Left hindlimb (tissue), 1 donor: Measurements from ENCODE around the gene GRIN1.

Experiments
- DNase-seq: peaks from one replicate; pipeline ENCODE4 v3.0.0-alpha.2; 2018

Gene GRIN1

DNA sequence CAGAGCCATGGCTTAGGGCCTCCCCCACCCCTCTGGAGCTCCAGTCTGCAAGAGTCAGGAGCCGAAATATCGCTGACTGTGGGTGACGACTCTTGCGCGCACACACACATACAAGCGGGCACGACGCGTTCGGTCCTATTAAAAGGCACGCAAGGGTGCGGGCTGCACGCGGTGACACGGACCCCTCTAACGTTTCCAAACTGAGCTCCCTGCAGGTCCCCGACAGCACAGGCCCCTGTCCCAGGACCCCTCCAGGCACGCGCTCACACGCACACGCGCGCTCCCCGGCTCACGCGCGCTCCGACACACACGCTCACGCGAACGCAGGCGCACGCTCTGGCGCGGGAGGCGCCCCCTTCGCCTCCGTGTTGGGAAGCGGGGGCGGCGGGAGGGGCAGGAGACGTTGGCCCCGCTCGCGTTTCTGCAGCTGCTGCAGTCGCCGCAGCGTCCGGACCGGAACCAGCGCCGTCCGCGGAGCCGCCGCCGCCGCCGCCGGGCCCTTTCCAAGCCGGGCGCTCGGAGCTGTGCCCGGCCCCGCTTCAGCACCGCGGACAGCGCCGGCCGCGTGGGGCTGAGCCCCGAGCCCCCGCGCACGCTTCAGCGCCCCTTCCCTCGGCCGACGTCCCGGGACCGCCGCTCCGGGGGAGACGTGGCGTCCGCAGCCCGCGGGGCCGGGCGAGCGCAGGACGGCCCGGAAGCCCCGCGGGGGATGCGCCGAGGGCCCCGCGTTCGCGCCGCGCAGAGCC is at the start of gene GRIN1:
Gene GRIN1, plus strand, starts transcription at position 433 of the 746 bp plus-strand sequence. CDS start 333 bp downstream, outside the sequence.
- DNase-seq, result peak; percentile 48

DNA sequence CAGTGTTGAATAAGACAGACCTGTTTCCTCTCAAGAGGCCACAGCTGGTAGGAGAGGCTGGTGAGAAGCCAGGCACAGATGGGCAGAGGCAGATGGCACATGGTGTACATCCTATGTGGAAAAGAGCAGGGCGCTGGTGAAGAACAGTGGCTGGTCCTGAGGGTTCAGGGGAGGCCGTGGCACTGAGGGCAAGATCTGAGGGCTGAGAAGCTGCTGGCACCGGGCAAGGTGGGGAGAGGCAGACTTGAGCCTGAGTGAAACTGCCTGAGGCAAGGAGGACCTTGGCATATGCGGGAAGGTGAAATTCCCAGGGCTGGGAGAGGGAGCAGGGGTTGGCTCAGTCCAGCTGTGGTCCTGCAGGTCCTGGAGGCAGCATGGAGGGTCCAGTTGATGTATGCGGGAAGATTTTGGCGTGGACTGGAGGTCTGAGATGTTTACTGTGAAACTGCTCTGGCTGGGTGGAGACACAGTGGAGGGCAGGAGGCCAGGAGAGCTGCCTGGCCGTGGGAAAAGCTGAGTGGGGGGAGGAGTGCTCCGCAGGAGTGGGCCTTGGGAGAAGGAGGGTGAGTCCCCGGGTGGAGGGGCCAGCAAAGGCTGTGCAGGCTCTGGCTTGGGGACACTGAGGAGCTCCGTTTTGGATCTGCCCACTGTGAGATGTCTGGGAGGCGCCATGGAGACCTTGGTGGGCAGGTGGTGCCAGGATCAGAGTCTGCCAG is 49.6 kb upstream of the GRIN1 start:
- DNase-seq, result no peak

DNA sequence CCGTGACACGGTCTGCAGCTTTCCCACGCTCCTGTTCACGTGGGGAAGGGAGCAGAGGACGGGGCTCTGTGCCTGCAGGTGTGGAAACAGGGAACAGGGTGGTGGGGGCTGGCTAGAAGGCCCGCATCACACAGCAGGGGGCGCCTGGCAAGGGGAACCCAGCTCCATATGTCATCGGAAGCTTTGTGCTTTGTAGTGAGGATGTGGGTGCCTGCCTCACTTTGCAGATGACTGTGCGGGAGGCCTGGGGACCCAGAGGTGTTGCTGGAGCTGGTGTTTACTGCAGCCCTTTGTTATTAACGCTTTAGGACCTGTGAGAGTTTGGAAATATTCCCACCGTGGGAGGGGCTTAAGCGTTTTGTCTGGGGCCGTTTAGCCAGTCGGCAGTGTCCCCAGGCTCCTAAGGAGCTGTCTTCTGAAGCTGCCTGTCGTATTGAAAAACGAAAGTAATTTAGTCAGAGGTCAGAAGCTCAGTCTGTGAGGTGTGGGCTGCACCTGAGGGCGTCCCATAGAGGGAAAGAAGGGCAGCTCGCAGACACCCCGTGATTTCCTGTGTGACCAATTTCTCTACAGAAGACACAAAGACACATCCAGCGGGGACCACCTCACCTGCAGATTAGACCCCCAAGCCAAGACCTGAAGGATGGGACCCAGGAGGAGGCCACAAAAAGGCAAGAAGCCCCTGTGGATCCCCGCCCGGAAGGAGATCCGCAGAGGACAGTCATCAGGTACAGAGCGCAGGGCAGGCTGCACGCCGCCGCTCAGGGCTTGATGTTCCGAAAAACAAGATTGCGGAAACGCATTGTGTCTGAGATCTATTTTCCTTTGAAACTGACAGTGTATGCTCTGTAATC is 43.1 kb upstream of the GRIN1 start:
- DNase-seq, result no peak

DNA sequence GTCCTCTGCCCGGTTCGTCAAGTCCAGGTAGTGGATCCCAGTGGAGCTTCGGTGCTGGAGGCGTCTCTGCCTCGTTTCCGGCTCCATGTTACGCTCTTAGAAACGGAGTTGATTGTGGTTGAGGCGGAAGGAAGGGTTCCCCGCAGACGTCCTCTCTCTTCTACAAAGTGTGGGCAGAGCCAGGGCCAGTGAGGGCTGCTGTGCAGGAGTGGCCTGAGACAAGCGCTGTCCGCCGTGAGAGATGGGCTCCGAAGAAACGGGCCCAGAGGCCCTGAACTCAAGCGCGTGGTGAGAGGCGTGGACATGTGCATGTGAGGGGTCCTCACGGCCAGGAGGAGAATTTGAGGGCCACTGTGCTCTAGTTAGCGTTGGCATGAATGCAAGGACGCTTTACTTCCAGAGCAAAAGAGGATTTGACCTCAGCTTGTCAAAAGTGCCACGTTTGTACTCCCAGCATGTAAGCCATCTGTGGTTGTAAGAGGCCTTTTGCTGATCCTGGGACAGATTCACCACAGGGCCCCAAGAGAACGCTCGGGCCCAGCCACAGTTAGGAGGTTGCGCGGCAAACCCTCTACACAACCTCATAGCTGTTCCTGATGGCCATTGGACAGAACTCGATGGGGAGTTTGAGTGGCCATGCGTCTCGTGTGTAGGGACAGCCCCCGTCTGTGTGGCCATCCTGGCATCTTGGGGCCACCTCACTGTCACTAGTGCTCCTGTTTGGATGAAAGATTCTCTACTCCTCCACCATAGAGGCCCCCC is 42.0 kb upstream of the GRIN1 start:
- DNase-seq, result no peak

DNA sequence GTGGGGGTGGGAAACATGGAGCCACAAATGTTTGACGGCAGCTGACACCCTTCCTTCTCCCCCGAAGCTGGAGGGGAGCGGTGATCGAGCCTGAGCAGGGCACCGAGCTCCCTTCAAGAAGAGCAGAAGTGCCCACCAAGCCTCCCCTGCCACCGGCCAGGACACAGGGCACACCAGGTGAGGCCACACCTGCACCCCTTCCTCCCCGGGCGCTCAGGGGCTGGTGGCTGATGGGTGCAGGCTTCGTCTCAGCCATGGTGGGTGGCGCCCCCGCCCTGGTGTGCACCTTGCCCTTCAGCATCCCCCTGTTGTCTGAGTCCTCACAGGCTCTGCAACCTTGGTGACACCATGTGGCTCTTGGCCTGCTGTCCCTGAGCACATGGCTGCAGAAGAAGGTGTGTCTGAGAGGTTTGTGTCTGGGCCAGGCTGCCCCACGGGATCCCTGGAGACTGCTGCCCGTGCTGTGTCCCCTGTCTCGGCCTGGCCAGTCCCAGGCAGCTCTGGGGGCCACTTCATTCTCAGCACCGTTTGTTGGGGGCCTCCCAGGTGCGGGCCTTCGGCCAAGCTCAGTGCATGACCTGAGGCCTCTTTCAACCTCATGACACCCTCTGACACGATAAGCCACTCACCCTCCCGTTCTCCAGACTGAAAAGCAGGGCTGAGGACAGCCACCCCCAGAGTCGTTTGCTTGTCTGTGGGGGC is 41.0 kb upstream of the GRIN1 start:
- DNase-seq, result no peak

DNA sequence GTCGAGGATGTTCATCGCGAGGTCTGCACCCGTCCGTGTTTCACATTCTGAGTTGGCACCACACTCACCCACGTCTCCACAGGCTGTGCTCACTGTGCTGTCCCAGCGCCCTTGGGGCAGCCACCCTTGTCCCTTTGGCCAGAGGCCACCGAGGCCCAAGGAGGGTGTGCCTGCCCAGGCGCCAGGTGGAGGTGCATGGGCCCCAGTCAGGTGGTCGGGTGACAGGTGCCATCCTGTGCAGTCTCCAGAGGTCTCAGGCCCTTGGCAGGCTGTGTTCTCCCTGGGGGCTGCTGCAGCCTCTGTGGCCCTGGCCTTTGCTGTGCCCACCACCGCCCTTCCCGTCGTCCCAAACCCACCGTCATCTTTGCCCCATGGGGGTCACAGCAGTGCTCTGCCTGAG is 39.7 kb upstream of the GRIN1 start:
- DNase-seq, result no peak

DNA sequence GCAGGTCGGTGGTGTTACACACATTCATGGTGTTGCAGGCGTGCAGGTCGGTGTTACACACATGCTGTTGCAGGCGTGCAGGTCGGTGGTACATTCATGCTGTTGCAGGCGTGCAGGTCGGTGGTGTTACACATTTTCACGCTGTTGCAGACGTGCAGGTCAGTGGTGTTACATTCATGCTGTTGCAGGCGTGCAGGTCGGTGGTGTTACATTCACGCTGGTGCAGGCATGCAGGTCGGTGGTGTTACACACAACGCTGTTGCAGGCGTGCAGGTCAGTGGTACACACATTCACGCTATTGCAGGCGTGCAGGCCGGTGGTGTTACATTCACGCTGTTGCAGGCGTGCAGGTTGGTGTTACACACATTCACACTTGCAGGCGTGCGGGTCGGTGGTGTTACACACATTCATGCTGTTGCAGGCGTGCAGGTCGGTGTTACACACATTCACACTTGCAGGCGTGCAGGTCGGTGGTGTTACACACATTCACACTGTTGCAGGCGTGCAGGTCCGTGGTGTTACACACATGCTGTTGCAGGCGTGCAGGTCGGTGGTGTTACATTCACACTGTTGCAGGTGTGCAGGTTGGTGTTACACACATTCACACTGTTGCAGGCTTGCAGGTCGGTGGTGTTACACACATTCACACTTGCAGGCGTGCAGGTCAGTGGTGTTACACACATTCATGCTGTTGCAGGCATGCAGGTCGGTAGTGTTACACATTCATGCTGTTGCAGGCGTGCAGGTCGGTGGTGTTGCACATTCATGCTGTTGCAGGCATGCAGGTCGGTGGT is 35.6 kb upstream of the GRIN1 start:
- no peak for DNase-seq

DNA sequence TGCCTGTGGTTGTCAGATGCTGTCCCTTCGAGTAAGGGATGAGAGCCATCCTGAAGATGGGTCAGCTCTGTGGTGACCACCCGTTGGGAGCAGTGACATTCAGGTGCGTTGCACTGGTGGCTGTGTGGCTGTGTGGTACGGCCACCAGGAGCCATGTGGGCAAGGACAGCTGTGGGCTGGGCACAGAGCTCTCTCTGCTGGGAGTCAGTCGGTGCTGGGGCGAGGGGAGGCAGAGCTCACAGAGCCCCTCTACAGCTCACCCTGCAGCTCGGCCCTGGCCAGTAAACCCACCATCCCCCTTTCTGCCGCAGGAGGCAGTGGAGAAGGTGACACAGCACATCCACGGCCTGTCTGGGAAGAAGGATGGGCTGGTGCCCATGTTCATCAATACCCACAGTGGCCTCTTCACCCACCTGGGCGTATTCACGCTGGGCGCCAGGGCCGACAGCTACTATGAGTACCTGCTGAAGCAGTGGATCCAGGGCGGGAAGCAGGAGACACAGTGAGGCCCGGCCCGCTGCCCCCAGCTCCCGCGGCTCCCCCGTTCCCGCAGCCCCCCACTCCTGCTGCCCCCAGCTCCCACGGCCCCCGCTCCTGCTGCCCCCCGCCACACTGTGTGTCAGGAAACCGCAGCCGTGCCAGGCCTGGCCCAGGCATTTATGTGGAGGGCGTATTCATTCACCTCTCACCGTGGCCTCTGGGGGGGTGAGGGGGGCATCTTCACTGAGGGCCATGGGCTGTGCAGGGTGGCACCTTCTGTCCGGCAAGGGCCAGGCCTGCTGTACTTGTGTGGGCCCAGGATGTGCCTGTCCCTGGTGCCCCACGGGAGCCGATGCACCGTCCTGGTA is 32.9 kb upstream of the GRIN1 start:
- no peak for DNase-seq

DNA sequence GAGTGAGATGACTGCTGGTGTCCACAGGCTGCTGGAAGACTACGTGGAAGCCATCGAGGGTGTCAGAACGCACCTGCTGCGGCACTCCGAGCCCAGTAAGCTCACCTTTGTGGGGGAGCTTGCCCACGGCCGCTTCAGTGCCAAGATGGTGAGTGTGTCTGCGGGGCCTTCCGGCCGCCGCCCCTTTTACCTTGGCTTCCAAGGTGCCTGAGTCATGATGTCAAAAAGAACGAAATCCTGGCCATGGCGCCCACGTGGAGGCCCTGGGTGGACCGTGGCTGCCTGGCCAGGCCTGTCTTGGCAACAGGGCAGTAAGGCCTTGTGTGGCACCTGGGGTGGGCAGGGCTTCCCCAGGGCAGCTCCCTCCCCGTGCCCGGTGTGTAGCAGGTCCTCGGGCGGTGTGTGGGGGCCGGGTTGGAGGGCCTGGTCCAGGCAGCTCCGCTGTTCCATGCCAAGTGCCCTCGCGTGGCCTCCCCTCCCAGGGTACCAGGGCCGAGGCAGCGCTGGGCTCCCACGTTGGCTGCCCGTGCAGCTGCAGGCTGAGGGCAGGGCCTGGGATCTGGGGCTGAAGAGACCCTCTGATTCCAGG is 32.2 kb upstream of the GRIN1 start:
- no peak for DNase-seq

DNA sequence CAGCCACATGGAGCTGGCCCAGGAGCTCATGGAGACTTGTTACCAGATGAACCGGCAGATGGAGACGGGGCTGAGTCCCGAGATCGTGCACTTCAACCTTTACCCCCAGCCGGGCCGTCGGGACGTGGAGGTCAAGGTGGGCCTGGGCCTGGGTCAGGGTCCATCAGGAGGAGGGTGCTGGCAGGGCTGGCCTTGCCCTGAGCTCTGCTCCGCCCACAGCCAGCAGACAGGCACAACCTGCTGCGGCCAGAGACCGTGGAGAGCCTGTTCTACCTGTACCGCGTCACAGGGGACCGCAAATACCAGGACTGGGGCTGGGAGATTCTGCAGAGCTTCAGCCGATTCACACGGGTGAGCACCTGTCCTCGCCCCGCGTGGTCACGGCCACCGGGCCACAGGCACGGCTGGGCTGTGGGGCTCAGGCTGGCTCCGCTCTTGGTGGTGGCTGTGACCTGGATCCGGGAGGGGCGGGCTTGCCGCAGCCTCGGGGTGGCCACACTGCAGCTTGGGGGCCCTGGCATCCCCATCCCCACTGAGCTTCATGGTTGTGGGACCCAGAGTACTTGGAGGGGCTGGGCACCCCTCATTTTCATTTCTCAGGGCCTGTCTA is 31.5 kb upstream of the GRIN1 start:
- DNase-seq, result no peak

DNA sequence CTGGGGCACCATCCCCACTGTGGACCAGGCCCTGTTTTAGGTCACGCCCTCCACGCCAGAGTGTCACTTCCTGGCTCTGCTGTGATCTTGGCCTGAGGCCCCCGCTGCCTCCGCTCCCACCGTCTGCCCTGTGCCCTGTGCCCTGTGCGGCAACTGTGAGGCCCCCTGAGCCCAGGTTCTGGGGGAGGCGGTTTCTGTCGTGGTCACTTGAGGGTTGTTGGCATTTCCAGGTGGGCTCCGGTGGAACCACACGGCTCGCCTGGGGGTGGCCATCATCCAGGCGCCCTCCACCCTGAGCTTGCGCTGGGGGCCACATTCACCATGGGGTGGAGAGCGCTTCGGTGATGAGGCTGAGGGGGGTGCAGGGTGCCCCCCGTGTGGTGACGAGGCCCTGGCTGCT is 31.0 kb upstream of the GRIN1 start:
- no peak for DNase-seq

DNA sequence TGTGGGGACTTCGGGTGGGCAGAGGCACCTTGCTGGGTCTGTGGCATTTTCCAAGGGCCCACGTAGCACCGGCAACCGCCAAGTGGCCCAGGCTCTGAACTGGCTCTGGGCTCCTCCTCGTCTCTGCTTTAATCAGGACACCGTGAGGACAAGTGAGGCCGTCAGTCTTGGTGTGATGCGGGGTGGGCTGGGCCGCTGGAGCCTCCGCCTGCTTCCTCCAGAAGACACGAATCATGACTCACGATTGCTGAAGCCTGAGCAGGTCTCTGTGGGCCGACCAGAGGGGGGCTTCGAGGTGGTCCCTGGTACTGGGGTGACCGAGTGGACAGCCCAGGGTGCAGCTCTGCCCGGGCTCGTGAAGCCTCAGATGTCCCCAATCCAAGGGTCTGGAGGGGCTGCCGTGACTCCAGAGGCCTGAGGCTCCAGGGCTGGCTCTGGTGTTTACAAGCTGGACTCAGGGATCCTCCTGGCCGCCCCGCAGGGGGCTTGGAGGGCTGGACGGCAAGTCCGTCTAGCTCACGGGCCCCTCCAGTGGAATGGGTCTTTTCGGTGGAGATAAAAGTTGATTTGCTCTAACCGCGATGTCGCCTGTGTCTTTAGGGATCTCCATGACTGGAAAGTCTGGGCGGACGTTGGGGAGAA is 30.2 kb upstream of the GRIN1 start:
- no peak for DNase-seq

DNA sequence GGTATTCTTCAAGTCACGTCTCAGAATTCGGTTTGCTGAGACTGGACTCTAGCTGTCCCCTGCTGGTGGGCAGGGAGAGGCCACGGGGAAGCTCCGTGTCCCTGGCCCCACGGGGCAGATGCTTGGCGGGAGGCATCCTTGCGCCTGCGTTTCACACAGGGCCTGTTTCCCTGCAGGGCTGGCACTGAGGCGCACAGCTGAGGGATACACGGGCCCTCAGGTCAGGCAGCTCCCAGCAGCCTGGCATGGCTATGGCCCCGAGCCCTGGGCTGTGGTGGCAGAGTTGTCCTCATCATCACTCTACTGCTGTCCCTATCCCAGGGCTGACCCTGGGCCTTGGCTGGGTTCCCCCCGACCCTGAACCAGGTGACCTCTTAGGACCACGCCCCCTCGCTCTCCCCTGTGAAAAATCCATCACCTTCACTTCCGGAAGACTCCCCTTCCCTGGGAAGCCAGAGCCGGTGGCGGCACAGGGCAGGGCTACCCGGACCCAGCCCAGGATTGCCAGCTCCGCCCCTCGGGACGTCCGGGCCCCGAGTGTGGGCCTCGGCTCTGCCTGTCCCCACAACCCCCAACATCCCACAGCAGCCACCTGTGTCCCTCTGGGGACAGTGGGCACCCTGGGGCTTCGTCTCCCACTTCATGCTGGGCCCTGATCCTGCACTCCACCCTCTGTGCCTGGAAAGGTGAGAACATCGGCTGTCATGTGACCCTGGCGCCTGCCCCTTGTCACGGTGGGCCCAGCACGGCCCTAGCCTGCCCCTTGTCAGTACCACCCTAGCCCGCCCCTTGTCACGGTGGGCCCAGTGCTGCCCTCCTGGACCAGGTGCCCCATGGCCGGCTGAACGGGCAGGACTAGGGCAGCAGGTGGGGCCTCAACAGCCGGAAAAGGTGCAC is 29.5 kb upstream of the GRIN1 start:
- no peak for DNase-seq

DNA sequence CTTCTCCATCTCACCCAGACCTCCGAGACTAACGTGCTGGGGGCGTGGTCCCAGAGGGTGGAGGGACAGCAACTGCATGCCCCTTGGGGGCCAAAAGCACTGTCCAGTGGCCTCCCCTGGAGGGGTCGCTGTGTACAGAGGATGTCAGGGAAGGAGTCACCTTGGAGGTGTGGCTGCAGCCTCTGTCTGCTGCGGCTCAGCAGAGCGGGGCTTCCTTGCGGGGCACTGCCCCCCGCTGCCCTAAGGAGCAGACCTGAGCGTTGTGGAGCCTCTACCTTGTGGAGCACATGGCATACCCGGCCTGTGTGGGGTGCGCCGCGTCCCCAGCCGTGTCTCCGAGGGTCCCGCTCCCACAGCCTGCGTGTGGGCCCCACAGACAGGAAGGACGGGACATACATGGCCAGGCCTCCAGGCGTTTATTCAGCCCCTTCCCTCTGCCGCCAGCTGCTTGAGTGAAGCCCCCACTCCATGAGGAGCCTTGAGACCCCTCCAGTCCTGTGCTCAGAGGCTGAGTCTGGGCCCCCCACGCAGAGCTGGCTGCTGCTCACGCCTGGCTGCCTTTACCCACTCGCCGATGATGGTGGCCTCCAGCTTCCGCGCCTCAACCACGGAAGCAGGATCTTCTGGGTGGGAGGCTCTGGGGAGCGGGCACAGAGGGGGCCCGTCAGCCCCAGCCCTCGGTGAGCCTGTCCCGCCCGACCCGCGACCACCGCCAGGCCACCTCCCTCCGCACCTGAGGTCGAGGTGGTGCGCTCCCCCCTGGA is 28.6 kb upstream of the GRIN1 start:
- no peak for DNase-seq

DNA sequence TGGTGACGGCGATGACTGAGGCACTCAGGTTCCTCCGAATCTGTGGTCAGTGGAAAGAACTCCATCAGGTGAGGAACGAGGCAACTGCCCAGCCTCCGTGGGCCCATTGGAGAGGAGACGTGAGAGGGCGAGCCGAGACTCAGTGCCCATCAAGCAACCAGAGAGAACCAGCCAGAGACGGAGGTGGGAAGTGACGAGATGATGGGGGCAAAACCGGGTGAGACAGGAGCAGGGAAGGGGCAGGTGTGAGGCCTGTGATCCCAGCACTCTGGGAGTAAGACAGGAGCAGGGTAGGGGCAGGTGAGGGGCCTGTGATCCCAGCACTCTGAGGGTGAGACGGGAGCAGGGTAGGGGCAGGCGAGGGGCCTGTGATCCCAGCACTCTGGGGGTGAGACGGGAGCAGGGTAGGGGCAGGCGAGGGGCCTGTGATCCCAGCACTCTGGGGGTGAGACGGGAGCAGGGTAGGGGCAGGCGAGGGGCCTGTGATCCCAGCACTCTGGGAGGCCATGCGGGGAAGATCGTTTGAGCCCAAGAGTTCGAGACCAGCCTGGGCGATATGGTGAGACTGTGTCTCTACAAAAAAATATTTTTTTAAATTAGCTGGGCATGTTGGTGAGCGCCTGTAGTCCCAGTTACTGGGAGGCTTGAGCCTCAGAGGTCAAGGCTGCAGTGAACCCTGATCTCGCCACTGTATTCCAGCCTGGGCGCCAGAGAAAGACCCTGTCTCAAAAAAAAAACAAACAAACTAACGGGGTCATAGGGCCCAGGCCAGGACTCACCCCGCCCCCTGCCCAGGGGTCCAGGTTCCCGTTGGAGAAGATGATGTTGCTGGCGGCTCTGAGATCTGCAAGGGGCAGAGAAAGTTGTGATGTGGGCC is 27.8 kb upstream of the GRIN1 start:
- no peak for DNase-seq
